Gastroesophageal sphincter (tissue), 3 donors: ENCODE data around the gene PDE3B.

Experiments
- POLR2A ChIP-seq, 2 donors: fragments of 450-650 bp; IDR thresholded peaks; one replicate each; pipeline ENCODE4 v1.6.1; 2017; ENCODE audit warnings: antibody characterized with exemption in 2 of 2, mild to moderate bottlenecking in 2 of 2, moderate library complexity in 1 of 2
- TF ChIP-seq, protein P1 (sequence below), 4 experiments: fragments of 200-600 bp in 2 of 4; fragments of 450-650 bp in 2 of 4; sonication (generic) in 1 of 4; IDR thresholded peaks; one replicate each; pipeline ENCODE4 v1.5.1; 2017 to 2019; ENCODE audit warnings: antibody characterized with exemption in 4 of 4, mild to moderate bottlenecking in 2 of 4, moderate library complexity in 2 of 4

DNA sequence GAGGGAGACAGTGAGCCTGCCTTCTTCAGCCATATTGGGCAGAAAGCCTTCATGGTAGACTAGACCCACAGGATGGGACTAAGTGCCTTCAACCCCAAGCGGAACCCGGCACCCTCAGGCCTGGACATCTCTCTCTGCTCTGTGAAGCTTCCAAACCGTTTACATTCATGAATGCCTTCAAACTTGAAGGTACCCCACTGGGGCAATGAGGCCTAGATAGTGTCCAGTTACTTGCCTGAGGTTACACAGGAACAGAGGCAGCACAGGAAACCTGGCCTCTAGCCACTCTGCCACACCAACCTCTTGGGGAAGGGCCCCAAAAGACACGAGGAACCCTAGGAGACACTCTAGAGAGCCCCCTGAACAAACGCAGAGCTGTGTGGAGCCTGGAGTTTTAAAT lies 263.0 kb downstream of the PDE3B start:
- TF ChIP-seq, protein P1, sequence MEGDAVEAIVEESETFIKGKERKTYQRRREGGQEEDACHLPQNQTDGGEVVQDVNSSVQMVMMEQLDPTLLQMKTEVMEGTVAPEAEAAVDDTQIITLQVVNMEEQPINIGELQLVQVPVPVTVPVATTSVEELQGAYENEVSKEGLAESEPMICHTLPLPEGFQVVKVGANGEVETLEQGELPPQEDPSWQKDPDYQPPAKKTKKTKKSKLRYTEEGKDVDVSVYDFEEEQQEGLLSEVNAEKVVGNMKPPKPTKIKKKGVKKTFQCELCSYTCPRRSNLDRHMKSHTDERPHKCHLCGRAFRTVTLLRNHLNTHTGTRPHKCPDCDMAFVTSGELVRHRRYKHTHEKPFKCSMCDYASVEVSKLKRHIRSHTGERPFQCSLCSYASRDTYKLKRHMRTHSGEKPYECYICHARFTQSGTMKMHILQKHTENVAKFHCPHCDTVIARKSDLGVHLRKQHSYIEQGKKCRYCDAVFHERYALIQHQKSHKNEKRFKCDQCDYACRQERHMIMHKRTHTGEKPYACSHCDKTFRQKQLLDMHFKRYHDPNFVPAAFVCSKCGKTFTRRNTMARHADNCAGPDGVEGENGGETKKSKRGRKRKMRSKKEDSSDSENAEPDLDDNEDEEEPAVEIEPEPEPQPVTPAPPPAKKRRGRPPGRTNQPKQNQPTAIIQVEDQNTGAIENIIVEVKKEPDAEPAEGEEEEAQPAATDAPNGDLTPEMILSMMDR (IDR thresholded peaks at IDR 0.05), result no peak
- TF ChIP-seq POLR2A (IDR thresholded peaks at IDR 0.05), result no peak
